HG03439 (cell line): ENCODE data around the gene PBRM1.

Source experiments
- ATAC-seq: cut with Tn5 transposase; IDR thresholded peaks from one replicate; pipeline ENCODE4 v1.9.1; 2021; ENCODE audit warnings: mild to moderate bottlenecking, moderate library complexity; ENCODE audit not compliant: unreplicated experiment

PBRM1 gene

GRCh38 chr3:52525680-52526561 is 159.8 kb downstream of the PBRM1 start:
- ATAC-seq, result no peak

- ATAC-seq, result no peak
Observed at GRCh38 chr3:52524752-52525679, 160.7 kb downstream of the PBRM1 start.

- ATAC-seq, result no peak
Observed at GRCh38 chr3:52524258-52524751, 161.4 kb downstream of the PBRM1 start.

- ATAC-seq, result no peak
Observed at GRCh38 chr3:52523386-52524257, 162.1 kb downstream of the PBRM1 start.

- ATAC-seq, result no peak
Observed at GRCh38 chr3:52522651-52523251, 163.0 kb downstream of the PBRM1 start.

- ATAC-seq, result no peak
Observed at GRCh38 chr3:52521881-52522650, 163.6 kb downstream of the PBRM1 start.

- no peak for ATAC-seq
Observed at GRCh38 chr3:52521488-52521824, 164.3 kb downstream of the PBRM1 start.

- no peak for ATAC-seq
Observed at GRCh38 chr3:52520716-52521487, 164.8 kb downstream of the PBRM1 start.

- ATAC-seq, result no peak
Observed at GRCh38 chr3:52520141-52520667, 165.5 kb downstream of the PBRM1 start.

GRCh38 chr3:52519445-52520140 is 166.1 kb downstream of the PBRM1 start:
- ATAC-seq, result no peak

- ATAC-seq, result no peak
Observed at GRCh38 chr3:52518723-52519444, 166.8 kb downstream of the PBRM1 start.

- ATAC-seq, result no peak
Observed at GRCh38 chr3:52517796-52518722, 167.7 kb downstream of the PBRM1 start.

- ATAC-seq, result no peak
Observed at GRCh38 chr3:52516509-52517195, 169.1 kb downstream of the PBRM1 start.

- ATAC-seq, result no peak
Observed at GRCh38 chr3:52515192-52515591, 170.5 kb downstream of the PBRM1 start.

- no peak for ATAC-seq
Observed at GRCh38 chr3:52514576-52514975, 171.1 kb downstream of the PBRM1 start.

- ATAC-seq, result no peak
Observed at GRCh38 chr3:52513281-52513680, 172.4 kb downstream of the PBRM1 start.
